Measurements from ENCODE around the gene ZNF157.

- TF ChIP-seq HDGF (IDR thresholded peaks at IDR 0.05; ENCODE audit: borderline replicate concordance) (no peak), FOXA1 (IDR thresholded peaks at IDR 0.05) (no peak), SUZ12 (IDR thresholded peaks at IDR 0.05) (no peak), NFRKB (IDR thresholded peaks at IDR 0.05) (no peak), FOXM1 (IDR thresholded peaks at IDR 0.05; ENCODE audit: borderline replicate concordance) (no peak), ZNF384 (IDR thresholded peaks at IDR 0.05) (no peak), BHLHE40 (IDR thresholded peaks at IDR 0.05; ENCODE audit: borderline replicate concordance) (no peak)
Measured at GRCh38 chrX:47358387-47359065, 11.9 kb upstream of the ZNF157 start.
